H9 (cell line): ENCODE data around the gene HUS1. TPM values are rescaled to one million over a fixed set of nuclear protein-coding genes. Genes with fewer than 3 reads are reported as not detected.
A peak's percentile ranks its signal among the peaks of the same experiment; 100 is the strongest.

Experiments used
- DNase-seq: peaks from one replicate; pipeline ENCODE4 v3.0.0-alpha.2; 2017
- H2AFZ ChIP-seq: one replicate; pipeline ENCODE4 v1.6.1; 2013; ENCODE audit warnings: mild to moderate bottlenecking, low read length, control low read depth, moderate library complexity
- H2AK5ac ChIP-seq: 2 replicates; pipeline ENCODE4 v1.6.1; 2013; ENCODE audit warnings: low read length, control low read depth, mixed read lengths; ENCODE audit not compliant: insufficient read length
- H2BK120ac ChIP-seq: one replicate; pipeline ENCODE4 v1.6.1; 2013; ENCODE audit warnings: low read depth, mild to moderate bottlenecking, low read length, control low read depth, inconsistent platforms; ENCODE audit not compliant: poor library complexity, severe bottlenecking
- H2BK12ac ChIP-seq: 2 replicates; pipeline ENCODE4 v1.6.1; 2013; ENCODE audit warnings: low read length, control low read depth, mixed read lengths, low read depth; ENCODE audit not compliant: insufficient read length
- H2BK15ac ChIP-seq: 2 replicates; pipeline ENCODE4 v1.6.1; 2013; ENCODE audit warnings: low read depth, low read length, control low read depth
- H2BK20ac ChIP-seq: one replicate; pipeline ENCODE4 v1.6.1; 2013; ENCODE audit warnings: low read depth, mild to moderate bottlenecking, low read length, control low read depth, inconsistent platforms; ENCODE audit not compliant: poor library complexity, severe bottlenecking
- H2BK5ac ChIP-seq: 2 replicates; pipeline ENCODE4 v1.6.1; 2013; ENCODE audit warnings: low read length, control low read depth, mixed read lengths; ENCODE audit not compliant: insufficient read length
- H3K14ac ChIP-seq: 2 replicates; pipeline ENCODE4 v1.6.1; 2013; ENCODE audit warnings: low read length, control low read depth; ENCODE audit not compliant: insufficient read depth
- H3K18ac ChIP-seq: 2 replicates; pipeline ENCODE4 v1.6.1; 2013; ENCODE audit warnings: low read depth, mild to moderate bottlenecking, mixed read lengths, low read length, control low read depth; ENCODE audit not compliant: insufficient read length
- H3K23ac ChIP-seq: 2 replicates; pipeline ENCODE4 v1.6.1; 2013; ENCODE audit warnings: low read length, control low read depth, mixed read lengths, low read depth; ENCODE audit not compliant: insufficient read length
- H3K23me2 ChIP-seq: 2 replicates; pipeline ENCODE4 v1.6.1; 2013; ENCODE audit warnings: low read depth, mild to moderate bottlenecking, mixed read lengths, low read length, control low read depth; ENCODE audit not compliant: insufficient read length, poor library complexity, severe bottlenecking
- H3K27ac ChIP-seq: 2 replicates; pipeline ENCODE4 v1.5.1; 2013; ENCODE audit warnings: low read length, control low read depth, mixed read lengths, low read depth; ENCODE audit not compliant: insufficient read length
- H3K27me3 ChIP-seq: 2 replicates; pipeline ENCODE4 v1.6.1; 2013; ENCODE audit warnings: low read length, control low read depth, inconsistent platforms; ENCODE audit not compliant: insufficient read depth
- H3K4ac ChIP-seq: 2 replicates; pipeline ENCODE4 v1.6.1; 2013; ENCODE audit warnings: low read depth, mild to moderate bottlenecking, control low read depth, inconsistent platforms, low read length, moderate library complexity
- H3K4me1 ChIP-seq: 2 replicates; pipeline ENCODE4 v1.6.1; 2013; ENCODE audit warnings: low read length, control low read depth, inconsistent platforms; ENCODE audit not compliant: insufficient read depth
- H3K4me2 ChIP-seq: 2 replicates; pipeline ENCODE4 v1.6.1; 2013; ENCODE audit warnings: low read length, control low read depth, mixed read lengths; ENCODE audit not compliant: insufficient read length, insufficient read depth
- H3K56ac ChIP-seq: 2 replicates; pipeline ENCODE4 v1.6.1; 2013; ENCODE audit warnings: low read depth, mild to moderate bottlenecking, mixed read lengths, low read length, control low read depth; ENCODE audit not compliant: insufficient read length
- H3K79me1 ChIP-seq: 2 replicates; pipeline ENCODE4 v1.6.1; 2013; ENCODE audit warnings: low read depth, mild to moderate bottlenecking, moderate library complexity, low read length, control low read depth, inconsistent platforms; ENCODE audit not compliant: insufficient read depth, poor library complexity, severe bottlenecking
- H3K79me2 ChIP-seq: 2 replicates; pipeline ENCODE4 v1.6.1; 2013; ENCODE audit warnings: low read length, control low read depth, inconsistent platforms; ENCODE audit not compliant: insufficient read depth
- H3K9ac ChIP-seq: 2 replicates; pipeline ENCODE4 v1.6.1; 2013; ENCODE audit warnings: low read length, control low read depth, mixed read lengths; ENCODE audit not compliant: insufficient read length; ENCODE audit errors: extremely low read depth
- H3K9me3 ChIP-seq: one replicate; pipeline ENCODE4 v1.6.1; 2013; ENCODE audit warnings: low read depth, low read length, inconsistent platforms; ENCODE audit not compliant: control insufficient read depth
- H3T11ph ChIP-seq: one replicate; pipeline ENCODE4 v1.6.1; 2013; ENCODE audit warnings: mild to moderate bottlenecking, low read length, control low read depth, inconsistent platforms
- H4K20me1 ChIP-seq: one replicate; pipeline ENCODE4 v1.6.1; 2013; ENCODE audit not compliant: control insufficient read depth, insufficient read length, insufficient read depth
- H4K5ac ChIP-seq: 2 replicates; pipeline ENCODE4 v1.6.1; 2013; ENCODE audit warnings: low read depth, mild to moderate bottlenecking, mixed read lengths, low read length, control low read depth; ENCODE audit not compliant: insufficient read length
- H4K8ac ChIP-seq: replicated peaks from 2 replicates; pipeline ENCODE4 v1.6.1; 2013; ENCODE audit warnings: low read length, control low read depth, mixed read lengths, low read depth; ENCODE audit not compliant: insufficient read length
- H4K91ac ChIP-seq: 2 replicates; pipeline ENCODE4 v1.6.1; 2013; ENCODE audit warnings: low read depth, mild to moderate bottlenecking, moderate library complexity, mixed read lengths, low read length, control low read depth; ENCODE audit not compliant: insufficient read length
- H3K27ac Mint-ChIP-seq, 3 experiments: 2 replicates in 2 of 3; 3 replicates in 1 of 3; pipeline ENCODE4 v1.8.0; 2020 to 2021; ENCODE audit warnings: mixed read lengths in 3 of 3, mild to moderate bottlenecking in 1 of 3, moderate library complexity in 1 of 3
- H3K27me3 Mint-ChIP-seq: 2 replicates; pipeline ENCODE4 v1.8.0; 2021; ENCODE audit warnings: low read depth, mild to moderate bottlenecking, moderate library complexity, mixed read lengths
- H3K36me3 Mint-ChIP-seq, 3 experiments: 2 replicates in 2 of 3; 3 replicates in 1 of 3; pipeline ENCODE4 v1.8.0; 2020 to 2021; ENCODE audit warnings: low read depth in 3 of 3, mixed read lengths in 3 of 3; ENCODE audit not compliant: insufficient read depth in 1 of 3
- H3K4me1 Mint-ChIP-seq, 2 experiments: 2 replicates each; pipeline ENCODE4 v1.8.0; 2020; ENCODE audit warnings: mixed read lengths in 2 of 2
- H3K4me3 Mint-ChIP-seq, 2 experiments: 2 replicates in 1 of 2; 3 replicates in 1 of 2; pipeline ENCODE4 v1.8.0; 2020 to 2021; ENCODE audit warnings: mild to moderate bottlenecking in 2 of 2, mixed read lengths in 2 of 2, moderate library complexity in 1 of 2
- H3K9me3 Mint-ChIP-seq, 2 experiments: 2 replicates in 1 of 2; 3 replicates in 1 of 2; pipeline ENCODE4 v1.8.0; 2020; ENCODE audit warnings: mild to moderate bottlenecking in 2 of 2, mixed read lengths in 2 of 2, moderate library complexity in 1 of 2
- WGBS: extraction: QIAGEN DNeasy Blood & Tissue Kit; methylation state at CpG from one replicate; pipeline ENCODE4 v1.1.7; 2013; ENCODE audit warnings: missing lambda C conversion rate, low lambda C conversion rate, mixed read lengths; ENCODE audit not compliant: insufficient read length; ENCODE audit errors: extremely low coverage; 5-methylcytosine and 5-hydroxymethylcytosine counted together
- total RNA-seq: library from RNA; stranded (reverse); gene quantifications from 2 replicates; pipeline ENCODE4 v1.2.1, GENCODE V29; 2021
- TF ChIP-seq, protein P1 (sequence below): fragments of 200-600 bp; sonication (generic); conservative IDR thresholded peaks from 3 replicates; pipeline ENCODE4 v1.8.0; 2021; ENCODE audit warnings: antibody characterized with exemption, mild to moderate bottlenecking

Gene HUS1
- total RNA-seq, 1 experiment from 2014 or later, result 43.1 TPM

DNA sequence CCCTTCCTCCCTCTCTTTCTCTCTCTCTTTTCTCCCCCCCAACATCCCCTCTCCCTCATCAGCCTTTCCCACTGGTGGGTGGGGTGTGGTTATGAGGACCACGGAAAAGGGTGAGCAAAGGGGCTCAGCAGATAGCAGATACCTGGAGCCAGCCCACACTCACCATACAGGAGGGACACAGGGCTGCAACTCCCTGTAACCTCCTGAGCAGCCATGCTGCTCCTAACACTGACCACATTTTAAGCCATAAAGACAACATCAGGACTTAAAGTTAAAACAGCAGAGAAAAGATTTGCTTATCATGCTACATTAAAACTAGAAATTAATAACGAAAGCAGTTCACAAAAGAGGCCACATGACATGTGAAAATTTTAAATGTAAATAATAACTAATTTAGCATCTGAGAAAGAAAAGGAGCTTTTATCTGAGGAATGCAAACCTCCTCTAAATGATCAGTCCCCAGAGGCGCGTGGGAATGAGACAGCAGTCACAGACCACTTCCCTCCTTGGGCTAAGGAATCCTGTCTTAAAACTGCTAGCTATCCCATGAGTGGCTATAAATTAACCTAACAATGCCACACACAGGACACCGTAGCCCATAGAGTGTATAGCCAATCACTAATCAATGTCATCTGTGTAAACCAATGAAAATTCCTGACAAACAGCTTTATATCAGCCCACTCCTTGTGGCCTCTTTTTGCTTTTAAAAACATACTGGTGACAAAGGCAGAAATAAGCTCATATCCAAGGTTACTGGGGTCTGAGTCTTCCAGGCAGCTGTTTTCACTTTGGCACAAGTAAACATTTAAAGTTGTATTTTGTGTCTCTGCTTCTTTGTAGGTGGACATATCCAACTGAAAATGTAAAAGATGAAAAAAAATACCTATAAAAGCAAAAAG, 64.4 kb downstream of the HUS1 start:
- Histone ChIP-seq H2BK120ac (no peak overlapping the region), H3K4me1 (no peaks in the 10 kb centered on the region), H2AFZ (no peak overlapping the region), H3K14ac (no peak overlapping the region), H3K79me2 (no peaks in the 10 kb centered on the region), H3K9me3 (no peaks in the 10 kb centered on the region), H4K20me1 (no peaks in the 10 kb centered on the region), H3K56ac (no peak overlapping the region), H3K79me1 (no peaks in the 10 kb centered on the region), H4K8ac (no peak overlapping the region), H3K9ac (no peak overlapping the region), H2BK12ac (no peak overlapping the region), H3K27ac (no peak overlapping the region), H3K23ac (no peak overlapping the region), H3K18ac (peak overlapping the region; percentile 37), H4K91ac (no peak overlapping the region), H3K27me3 (no peaks in the 10 kb centered on the region), H2BK20ac (no peak overlapping the region), H3K4me2 (no peak overlapping the region), H2BK5ac (no peak overlapping the region), H3K4ac (no peak overlapping the region), H2BK15ac (no peak overlapping the region), H3K23me2 (no peaks in the 10 kb centered on the region), H4K5ac (no peak overlapping the region), H2AK5ac (no peak overlapping the region), H3T11ph (no peak overlapping the region)
- Mint-ChIP-seq H3K4me1 (peaks cover 28% of the 10 kb centered on the region in 2 experiments), H3K4me3 (no peak overlapping the region), H3K27ac (0 out of 7 replicates have a peak overlapping the region, but pooled peaks of 2 of the 3 experiments have one; percentile 36 to 49), H3K27me3 (no peaks in the 10 kb centered on the region; the same call in 1 of the 2 replicates), H3K36me3 (peaks cover 0 to under 1% (median 0%) of the 10 kb centered on the region in 3 experiments; a peak in 3 of 7 replicates), H3K9me3 (peaks cover 0 to under 1% of the 10 kb centered on the region in 2 experiments; a peak in 3 of 5 replicates)
- no CpG with 5 or more reads among the region's 5 CpGs for WGBS
- no peak for DNase-seq
- TF ChIP-seq, protein P1, sequence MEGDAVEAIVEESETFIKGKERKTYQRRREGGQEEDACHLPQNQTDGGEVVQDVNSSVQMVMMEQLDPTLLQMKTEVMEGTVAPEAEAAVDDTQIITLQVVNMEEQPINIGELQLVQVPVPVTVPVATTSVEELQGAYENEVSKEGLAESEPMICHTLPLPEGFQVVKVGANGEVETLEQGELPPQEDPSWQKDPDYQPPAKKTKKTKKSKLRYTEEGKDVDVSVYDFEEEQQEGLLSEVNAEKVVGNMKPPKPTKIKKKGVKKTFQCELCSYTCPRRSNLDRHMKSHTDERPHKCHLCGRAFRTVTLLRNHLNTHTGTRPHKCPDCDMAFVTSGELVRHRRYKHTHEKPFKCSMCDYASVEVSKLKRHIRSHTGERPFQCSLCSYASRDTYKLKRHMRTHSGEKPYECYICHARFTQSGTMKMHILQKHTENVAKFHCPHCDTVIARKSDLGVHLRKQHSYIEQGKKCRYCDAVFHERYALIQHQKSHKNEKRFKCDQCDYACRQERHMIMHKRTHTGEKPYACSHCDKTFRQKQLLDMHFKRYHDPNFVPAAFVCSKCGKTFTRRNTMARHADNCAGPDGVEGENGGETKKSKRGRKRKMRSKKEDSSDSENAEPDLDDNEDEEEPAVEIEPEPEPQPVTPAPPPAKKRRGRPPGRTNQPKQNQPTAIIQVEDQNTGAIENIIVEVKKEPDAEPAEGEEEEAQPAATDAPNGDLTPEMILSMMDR, result no peak

Other genes with a start within 250 kb of the HUS1 start
- gene PKD1L1, start 31.1 kb downstream of the HUS1 start, total RNA-seq, result 0.17 and 0.18 TPM in 2 replicates
- gene SUN3, start 49.5 kb upstream of the HUS1 start, total RNA-seq, result not detected in 2 replicates
- 0.35 TPM in 1 of 2 replicates, not detected in the other for gene C7orf57, start 55.9 kb upstream of the HUS1 start, total RNA-seq
- 34.2 and 36.4 TPM in 2 replicates for gene UPP1, start 109.7 kb upstream of the HUS1 start, total RNA-seq
- gene ABCA13, start 191.8 kb upstream of the HUS1 start, total RNA-seq, result 0.11 TPM in 2 replicates